Epithelial cell of esophagus (primary cell): ENCODE data around the gene PPIL1.
A peak's percentile ranks its signal among the peaks of the same experiment; 100 is the strongest.
"Not testable (repeated sequence)": the region's sequence is repeated elsewhere in the genome, so short reads cannot be mapped to it uniquely, and the experiment has no call there.

ENCODE experiments used
- DNase-seq: peaks from one replicate; pipeline ENCODE4 v3.0.0; 2010; ENCODE audit warnings: low read depth
- H3K4me3 ChIP-seq: 2 replicates; pipeline ENCODE4 v1.5.1; 2011; ENCODE audit warnings: mild to moderate bottlenecking, low read length, control low read depth
- CTCF ChIP-seq: IDR thresholded peaks from 2 replicates; pipeline ENCODE4 v1.5.1; 2011; ENCODE audit warnings: low read depth, mild to moderate bottlenecking, low read length, control low read depth, inconsistent platforms; ENCODE audit not compliant: insufficient read depth; ENCODE audit errors: missing control alignments

The PPIL1 gene

GRCh38 chr6:36906539-36907325 lies 32.1 kb upstream of the PPIL1 start:
- TF ChIP-seq CTCF, result no peak
- H3K4me3 ChIP-seq, result no peak overlapping the region
- DNase-seq, result no peak

- DNase-seq, result no peak
- no peak overlapping the region for H3K4me3 ChIP-seq
- no peak for TF ChIP-seq CTCF
Observed at GRCh38 chr6:36904851-36905393, 30.3 kb upstream of the PPIL1 start.

- no peak for DNase-seq
- H3K4me3 ChIP-seq, result no peak overlapping the region
- no peak for TF ChIP-seq CTCF
Observed at GRCh38 chr6:36904114-36904513, 29.5 kb upstream of the PPIL1 start.

GRCh38 chr6:36897609-36898008 lies 23.0 kb upstream of the PPIL1 start:
- peak; percentile 30 for TF ChIP-seq CTCF
- DNase-seq, result peak; percentile 42
- H3K4me3 ChIP-seq, result no peak overlapping the region

GRCh38 chr6:36893976-36894932 lies 19.7 kb upstream of the PPIL1 start:
- TF ChIP-seq CTCF, result no peak
- peak; percentile 51 for DNase-seq
- H3K4me3 ChIP-seq, result no peak overlapping the region

- DNase-seq, H3K4me3 ChIP-seq: not testable (repeated sequence)
Observed at GRCh38 chr6:36891153-36891552, 16.6 kb upstream of the PPIL1 start.

GRCh38 chr6:36890112-36890663 lies 15.6 kb upstream of the PPIL1 start:
- DNase-seq, result no peak
- H3K4me3 ChIP-seq, result no peak overlapping the region
- TF ChIP-seq CTCF, result no peak
